Measurements from ENCODE around the gene ARMH1.

The ARMH1 gene

DNA sequence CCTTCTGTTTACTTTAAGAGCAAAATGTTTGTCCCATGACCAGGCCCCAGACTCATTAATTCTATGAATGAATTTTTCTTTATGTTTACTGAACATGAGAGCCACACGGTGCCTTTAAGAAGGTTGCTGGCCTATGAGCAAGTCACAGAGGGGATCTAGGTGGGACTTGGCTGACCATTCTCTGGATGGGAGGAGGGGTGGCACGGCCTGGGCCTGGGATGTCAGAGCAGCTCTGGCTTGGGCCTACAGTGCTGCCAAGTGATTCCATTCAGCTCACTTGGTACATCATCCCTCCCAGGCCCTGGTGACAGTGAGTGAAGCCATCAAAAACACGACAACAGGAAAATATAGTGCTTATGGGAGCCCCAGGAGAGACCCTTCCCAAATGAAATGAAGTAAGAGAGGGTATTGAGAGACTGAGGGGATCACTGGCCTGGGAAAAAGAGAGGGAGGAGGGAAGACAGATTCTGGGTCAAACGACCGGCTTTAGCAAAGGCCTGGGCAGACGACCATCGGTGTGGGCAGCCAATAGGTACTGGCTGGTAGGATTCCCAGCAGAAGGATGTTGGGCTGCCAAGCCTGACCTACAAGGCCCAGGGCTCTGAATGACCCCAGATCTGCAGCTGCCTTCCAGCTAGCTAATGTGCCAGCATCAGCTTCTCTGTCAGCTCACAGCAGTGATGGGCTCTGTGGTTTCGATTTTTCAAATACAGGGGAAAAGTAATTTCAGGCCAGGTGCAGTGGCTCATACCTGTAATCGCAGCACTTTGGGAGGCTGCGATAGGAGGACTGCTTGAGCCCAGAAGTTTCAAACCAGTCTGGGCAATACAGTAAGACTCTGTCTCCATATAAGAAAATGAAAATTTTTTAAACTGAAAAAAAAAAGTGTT is 3.5 kb upstream of the ARMH1 start:
- DNase-seq, result no peak

- peak in 1 of 2 experiments; percentile 39 for DNase-seq
Observed at GRCh38 chr1:44672254-44672955, 2.1 kb upstream of the ARMH1 start.

DNA sequence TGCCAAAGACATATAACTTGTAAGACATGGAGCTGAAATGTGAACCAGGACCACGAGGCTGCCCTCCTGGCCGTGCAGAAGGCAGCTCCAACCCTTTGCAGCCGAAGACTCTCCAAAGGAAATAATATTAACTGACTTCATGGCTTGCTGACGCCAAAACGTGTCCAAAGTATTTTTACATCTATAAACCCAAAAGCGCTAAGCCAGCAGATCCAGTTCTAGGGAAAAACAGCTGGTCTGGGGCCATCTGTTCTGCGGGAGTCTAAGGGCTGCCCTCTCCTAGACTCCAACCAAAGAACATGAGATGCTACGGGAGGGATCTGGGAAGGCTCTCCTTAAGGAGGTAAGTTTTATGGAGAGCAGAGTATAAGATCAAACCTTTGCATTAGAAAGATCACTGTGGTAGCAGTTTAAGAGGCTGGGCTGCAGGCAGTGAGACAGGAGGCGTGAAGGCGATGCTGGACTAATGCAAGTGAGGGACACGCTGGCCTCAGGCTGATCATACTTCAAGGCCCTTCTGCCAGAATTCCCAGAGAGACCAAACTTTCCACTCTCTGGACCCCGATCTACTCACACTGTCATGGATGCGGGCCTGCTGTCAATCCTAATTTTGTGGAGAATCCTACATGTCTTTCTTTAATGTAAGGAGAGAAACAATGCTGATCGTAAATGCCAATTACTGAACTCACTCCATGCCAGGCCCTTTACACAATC is 1.4 kb upstream of the ARMH1 start:
- no peak for DNase-seq

GRCh38 chr1:44673675-44674112 is 820 bp upstream of the ARMH1 start:
- DNase-seq, result no peak

- no peak for DNase-seq
Observed at GRCh38 chr1:44675186-44675585, 672 bp downstream of the ARMH1 start.

DNA sequence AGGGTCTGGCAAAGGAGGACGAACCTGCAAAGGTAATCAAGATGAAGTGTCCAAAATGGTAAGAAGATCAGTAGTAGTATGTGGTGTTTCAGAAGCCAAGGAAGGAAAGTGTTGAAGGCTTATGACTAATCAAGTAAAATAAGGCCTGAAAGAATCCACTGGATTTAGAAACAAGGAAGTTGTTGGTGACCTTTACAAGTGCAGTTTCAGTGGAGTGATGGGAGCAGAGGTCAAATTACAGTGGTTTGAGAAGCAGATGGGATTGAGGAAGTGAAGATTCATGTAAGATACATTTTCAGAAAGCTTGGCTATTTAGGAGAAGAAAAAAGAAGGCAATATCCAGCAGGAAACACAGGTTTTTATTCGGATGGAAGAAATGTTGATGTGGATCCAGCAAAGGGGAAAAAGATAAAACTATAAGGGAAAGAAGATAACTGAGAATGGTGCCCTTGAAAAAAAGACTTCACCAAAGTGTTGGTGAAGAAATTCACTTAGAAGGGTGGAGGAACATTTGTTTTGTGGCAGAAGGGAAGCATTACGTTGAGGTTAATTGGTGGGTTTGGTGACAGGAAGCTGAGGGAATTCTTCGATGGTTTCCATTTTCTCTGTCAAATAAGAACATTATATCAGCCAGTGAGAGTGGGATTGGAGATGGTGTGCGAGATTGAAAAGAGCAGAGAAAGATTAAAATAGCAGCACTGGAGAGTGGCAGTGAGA is 2.1 kb downstream of the ARMH1 start:
- no peak for DNase-seq

DNA sequence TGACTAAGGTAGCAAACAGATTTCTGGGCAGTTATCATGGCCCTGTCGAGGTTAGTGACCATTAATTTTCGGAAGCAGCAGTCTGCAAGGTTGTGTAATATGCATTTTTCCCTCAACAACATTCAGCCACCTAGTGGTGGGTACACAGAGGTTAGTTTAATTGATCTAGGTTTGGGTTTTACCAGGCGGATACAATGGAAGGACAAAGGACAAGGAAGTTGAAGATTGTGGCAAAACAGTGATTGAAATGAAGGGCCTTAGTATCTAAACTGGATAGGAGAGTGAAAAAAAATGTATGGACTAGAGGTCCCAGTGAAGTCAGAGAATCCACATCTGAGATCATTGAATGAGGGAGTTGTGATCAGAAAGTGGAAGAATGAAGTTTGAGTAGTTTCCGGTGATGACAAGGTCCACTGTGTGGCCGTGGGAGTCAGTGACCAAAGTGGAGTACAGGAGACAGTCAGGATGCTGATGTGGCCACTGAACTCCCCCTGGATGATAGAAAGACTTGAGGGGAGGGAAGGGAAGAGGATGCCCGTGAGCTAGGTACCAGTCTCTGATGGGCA is 2.8 kb downstream of the ARMH1 start:
- no peak for DNase-seq

- no peak for DNase-seq
Observed at GRCh38 chr1:44678120-44678519, 3.6 kb downstream of the ARMH1 start.

DNA sequence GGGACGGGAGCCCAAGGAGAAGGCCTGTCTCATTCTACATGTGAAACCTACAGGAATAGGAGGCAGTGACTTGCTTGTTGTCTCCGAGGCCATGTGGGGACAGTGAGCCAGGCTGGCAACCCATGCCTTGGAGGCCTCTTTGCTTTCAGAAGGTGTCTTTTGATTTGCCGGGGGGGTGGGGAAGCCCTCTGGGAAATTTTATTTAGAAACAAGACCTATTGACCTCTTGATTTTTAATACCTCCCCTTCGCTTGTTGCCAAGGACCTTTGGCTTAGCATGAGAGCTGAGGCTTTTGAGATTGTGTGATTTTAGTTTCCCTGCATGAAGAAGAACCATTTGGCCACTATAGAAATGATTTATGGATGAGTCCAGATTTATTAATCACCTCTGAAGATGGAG is 4.1 kb downstream of the ARMH1 start:
- DNase-seq, result no peak

GRCh38 chr1:44679468-44679867 is 5.0 kb downstream of the ARMH1 start:
- no peak for DNase-seq

- DNase-seq, result no peak
Observed at GRCh38 chr1:44681905-44682882, 7.7 kb downstream of the ARMH1 start.

DNA sequence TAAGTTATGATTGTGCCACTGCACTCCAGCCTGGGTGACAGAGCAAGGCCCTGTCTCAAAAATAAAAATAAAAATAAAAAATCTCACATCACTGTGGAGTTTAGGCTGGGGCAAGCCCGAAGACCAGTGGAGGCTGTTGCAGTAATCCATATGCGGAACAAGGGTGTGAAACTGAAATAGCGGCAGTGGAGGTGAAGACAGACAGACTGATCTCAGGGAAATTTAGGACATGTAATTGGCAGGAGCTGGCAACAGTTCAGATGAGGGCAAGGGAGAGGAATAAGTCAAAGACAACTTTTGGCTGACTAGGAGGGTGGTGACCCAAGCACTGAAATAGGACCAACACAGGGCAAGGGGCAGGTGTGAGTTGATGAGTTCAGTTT is 8.4 kb downstream of the ARMH1 start:
- no peak for DNase-seq

DNA sequence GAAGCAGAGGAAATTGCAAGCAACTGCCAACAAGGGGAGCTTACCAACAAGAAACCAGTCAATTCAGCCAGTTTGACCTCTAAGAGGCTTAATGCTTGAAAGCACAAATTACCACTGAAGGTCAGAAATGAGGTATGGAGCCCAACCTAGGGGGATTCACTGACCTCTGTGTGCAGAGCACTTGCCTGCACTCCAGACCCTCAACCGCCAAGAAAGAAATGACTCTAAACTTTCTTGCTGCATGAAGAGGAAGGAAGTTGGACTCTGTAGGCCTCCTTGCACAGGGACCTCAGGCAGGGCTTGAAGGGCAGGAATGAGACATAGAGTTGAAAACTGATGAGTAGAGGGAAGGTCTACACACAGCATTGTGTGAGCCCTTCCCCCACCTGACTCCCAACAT is 10.0 kb downstream of the ARMH1 start:
- no peak for DNase-seq

- DNase-seq, result no peak
Observed at GRCh38 chr1:44685218-44685617, 10.7 kb downstream of the ARMH1 start.

DNA sequence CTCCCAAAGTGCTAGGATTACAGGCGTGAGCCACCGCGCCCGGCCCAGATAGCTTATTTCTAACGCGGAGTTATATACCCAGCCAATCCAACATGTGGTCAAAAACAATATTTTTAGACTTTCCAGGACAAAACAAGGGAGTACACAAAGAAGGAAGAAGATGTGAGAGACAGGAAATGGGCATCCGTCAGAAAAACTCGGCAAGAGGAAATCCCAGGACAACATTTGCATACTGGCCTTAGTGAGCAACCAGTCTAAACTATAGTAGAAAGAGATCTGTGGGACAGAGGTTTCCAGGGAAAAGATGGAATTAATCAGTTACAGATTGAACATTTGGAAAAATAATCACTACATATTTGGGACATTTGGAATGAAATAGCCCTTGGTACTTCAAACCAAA is 11.4 kb downstream of the ARMH1 start:
- no peak for DNase-seq

DNA sequence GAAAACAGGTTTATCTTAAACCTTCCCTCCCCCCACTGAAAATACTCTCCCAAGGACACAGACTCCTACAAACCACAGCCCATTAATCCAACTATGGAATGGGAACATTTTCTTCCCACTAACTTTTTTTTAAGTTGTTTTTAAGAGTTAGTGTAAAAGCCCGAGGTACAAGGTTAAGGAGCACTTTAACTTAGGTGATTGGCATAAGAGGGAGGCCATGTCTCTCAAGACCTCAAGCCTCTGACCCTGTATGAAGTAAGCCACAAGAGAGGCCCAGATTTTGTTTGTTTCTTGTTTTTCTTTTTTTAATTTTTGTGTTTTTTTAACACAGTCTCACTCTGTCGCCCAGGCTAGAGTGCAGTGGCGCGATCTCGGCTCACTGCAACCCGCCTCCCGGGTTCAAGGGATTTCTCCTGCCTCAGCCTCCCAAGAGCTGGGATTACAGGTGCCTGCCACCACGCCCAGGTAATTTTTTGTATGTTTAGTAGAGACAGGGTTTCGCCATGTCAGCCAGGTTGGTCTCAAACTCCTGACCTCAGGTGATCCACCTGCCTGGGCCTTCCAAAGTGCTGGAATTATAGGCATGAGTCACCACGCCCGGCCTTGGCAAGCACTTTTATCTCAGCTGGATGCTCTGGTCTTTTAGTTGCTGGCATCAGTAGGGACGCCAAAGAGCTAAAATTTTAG is 14.4 kb downstream of the ARMH1 start:
- no peak for DNase-seq

DNA sequence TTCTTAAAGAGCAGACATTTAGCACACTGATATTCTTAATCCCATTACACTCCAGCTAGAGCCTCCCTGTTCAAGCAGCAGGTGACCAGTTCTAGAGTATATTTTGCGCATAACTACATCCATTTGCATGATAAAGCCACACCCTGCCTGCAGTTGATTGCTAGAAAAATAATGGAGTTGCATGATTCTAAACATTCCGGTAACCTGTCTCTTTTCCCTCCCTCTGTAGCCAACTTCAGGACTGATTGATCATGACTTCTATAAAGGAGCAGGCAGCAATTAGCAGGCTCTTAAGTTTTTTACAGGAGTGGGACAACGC is 14.9 kb downstream of the ARMH1 start:
- DNase-seq, result no peak

GRCh38 chr1:44693159-44693558 is 18.6 kb downstream of the ARMH1 start:
- no peak for DNase-seq

DNA sequence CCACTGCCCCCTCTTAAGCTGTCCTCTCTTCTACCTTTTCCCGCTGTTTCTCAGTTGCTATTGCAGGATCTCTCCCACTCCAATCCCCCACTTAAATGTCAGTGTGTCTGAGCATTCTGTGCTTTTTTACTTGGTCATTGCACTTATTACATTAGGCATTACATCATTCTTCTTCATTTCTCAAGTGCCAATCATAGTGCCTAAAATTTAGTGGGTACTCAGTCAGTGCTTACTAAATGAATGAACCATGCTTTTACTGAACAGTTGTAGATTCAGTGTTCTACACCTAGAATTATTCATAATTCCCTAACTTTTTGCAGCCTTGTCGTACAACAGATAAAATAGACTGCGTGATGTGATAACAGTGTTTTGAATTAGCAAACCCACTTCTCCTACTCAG is 19.4 kb downstream of the ARMH1 start:
- no peak for DNase-seq

DNA sequence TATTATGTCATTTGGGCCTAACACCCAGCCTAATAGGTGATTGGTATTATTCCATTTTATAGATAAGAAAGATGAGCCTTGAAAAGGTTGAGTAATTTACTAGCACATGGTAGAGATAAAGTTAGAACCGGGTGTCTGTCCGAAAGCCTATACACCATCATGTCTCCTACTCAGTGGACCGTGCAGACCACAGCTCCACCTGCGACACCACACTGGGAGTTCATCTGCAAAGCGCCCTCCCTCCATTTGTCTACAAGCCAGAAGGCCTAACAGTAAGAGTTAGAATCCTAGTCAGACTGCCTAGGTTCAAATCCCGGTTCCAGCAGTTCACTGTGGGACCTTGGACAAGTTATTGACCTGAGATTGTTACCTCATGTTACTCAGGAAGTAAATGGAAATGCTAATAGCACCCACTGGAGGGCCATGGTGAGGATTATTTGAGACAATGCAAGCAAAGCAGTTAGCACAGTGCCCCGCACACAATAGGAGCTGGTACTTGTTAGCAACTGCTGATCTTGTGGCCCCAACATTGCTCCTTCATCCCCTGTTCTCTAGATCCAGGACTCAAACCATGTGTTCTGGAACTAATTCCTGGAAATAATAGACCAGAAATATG is 20.5 kb downstream of the ARMH1 start:
- DNase-seq, result no peak

GRCh38 chr1:44695671-44696070 is 21.2 kb downstream of the ARMH1 start:
- DNase-seq, result no peak

Data from activated T-cell treated with anti-CD3 and anti-CD28 coated beads, Interleukin-2, amount 50 U/mL, for 48 hours (primary cell).